Endothelial cell (in vitro differentiated cells): Measurements from ENCODE around the gene PRCC. TPM values are rescaled to one million over a fixed set of nuclear protein-coding genes. Genes with fewer than 3 reads are reported as not detected.

Experiments used
- DNase-seq: peaks from one replicate; pipeline ENCODE4 v3.0.0; 2021; ENCODE audit warnings: low spot score
- H3K27ac Mint-ChIP-seq: one replicate; pipeline ENCODE4 v1.8.0; 2021; ENCODE audit warnings: mixed read lengths, inconsistent platforms; ENCODE audit not compliant: unreplicated experiment
- H3K27me3 Mint-ChIP-seq: one replicate; pipeline ENCODE4 v1.8.0; 2021; ENCODE audit warnings: mild to moderate bottlenecking, moderate library complexity, mixed read lengths, inconsistent platforms; ENCODE audit not compliant: unreplicated experiment
- H3K36me3 Mint-ChIP-seq: one replicate; pipeline ENCODE4 v1.8.0; 2021; ENCODE audit warnings: mild to moderate bottlenecking, low read depth, mixed read lengths, inconsistent platforms; ENCODE audit not compliant: unreplicated experiment
- H3K4me1 Mint-ChIP-seq: one replicate; pipeline ENCODE4 v1.8.0; 2021; ENCODE audit warnings: mild to moderate bottlenecking, mixed read lengths, inconsistent platforms; ENCODE audit not compliant: unreplicated experiment
- H3K4me3 Mint-ChIP-seq: one replicate; pipeline ENCODE4 v1.8.0; 2021; ENCODE audit warnings: mild to moderate bottlenecking, mixed read lengths, inconsistent platforms; ENCODE audit not compliant: unreplicated experiment
- H3K9me3 Mint-ChIP-seq: one replicate; pipeline ENCODE4 v1.8.0; 2021; ENCODE audit warnings: mixed read lengths, inconsistent platforms; ENCODE audit not compliant: unreplicated experiment
- total RNA-seq: library from RNA; stranded (reverse); fragmentation: NEBNext Ultra II Directional; extraction: Animal tissue kit (Norgen Biotek cat#: 25700); gene quantifications from one replicate; pipeline ENCODE4 v1.2.1, GENCODE V29; 2021; ENCODE audit not compliant: unreplicated experiment
- TF ChIP-seq, protein P1 (sequence below): fragments of 200-600 bp; sonication (generic); IDR thresholded peaks from one replicate; pipeline ENCODE4 v1.5.0; 2021; ENCODE audit warnings: antibody characterized with exemption; ENCODE audit not compliant: unreplicated experiment

The PRCC gene
- total RNA-seq, 1 donor from 2014 or later, result 91.9 TPM

DNA sequence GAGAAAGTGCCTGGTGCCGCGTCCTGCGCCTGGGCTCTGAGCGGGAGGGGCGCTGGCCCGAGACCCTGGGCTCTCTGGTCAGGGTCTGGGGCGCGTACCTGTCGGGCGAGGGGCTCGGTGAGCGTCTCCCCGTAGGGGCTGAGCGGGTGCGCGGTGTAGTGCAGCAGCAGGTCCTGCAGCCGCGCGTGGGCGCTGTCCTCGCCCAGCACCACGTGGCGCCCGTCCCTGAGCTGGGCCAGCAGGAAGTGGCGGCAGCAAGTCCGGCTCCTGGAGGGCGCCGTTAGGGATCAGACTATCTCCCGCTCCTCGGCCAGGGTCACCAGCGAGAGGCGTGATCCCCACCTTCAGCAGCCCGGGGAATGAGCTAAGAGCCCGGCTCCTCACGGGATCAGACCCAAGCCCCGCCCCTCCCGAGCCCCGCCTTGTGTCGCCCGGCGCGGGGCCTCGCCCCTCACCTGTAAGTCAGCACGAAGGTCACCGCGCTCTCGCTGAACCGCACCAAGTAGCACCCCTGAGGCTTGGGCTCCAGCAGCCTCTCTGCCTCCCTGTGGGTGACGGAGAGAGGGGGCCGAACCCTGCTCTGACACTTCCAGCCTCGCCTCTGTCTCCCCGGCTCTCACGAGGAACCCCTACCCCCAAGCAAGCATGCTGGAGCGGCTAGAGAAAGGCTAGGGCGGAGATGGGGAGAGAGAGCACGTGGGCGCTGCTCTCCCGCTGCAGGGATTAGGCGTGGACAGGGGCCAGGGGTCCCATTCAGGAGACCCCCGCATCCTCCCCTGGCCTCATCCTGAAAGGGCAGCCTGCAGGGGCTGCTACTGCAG lies 46.6 kb downstream of the PRCC start:
- Mint-ChIP-seq H3K27ac (no peak overlapping the region), H3K4me1 (peaks cover 4% of the 10 kb centered on the region), H3K4me3 (peak overlapping the region; percentile 51), H3K27me3 (peaks cover 19% of the 10 kb centered on the region), H3K9me3 (no peaks in the 10 kb centered on the region), H3K36me3 (peaks cover 5% of the 10 kb centered on the region)
- TF ChIP-seq, protein P1, sequence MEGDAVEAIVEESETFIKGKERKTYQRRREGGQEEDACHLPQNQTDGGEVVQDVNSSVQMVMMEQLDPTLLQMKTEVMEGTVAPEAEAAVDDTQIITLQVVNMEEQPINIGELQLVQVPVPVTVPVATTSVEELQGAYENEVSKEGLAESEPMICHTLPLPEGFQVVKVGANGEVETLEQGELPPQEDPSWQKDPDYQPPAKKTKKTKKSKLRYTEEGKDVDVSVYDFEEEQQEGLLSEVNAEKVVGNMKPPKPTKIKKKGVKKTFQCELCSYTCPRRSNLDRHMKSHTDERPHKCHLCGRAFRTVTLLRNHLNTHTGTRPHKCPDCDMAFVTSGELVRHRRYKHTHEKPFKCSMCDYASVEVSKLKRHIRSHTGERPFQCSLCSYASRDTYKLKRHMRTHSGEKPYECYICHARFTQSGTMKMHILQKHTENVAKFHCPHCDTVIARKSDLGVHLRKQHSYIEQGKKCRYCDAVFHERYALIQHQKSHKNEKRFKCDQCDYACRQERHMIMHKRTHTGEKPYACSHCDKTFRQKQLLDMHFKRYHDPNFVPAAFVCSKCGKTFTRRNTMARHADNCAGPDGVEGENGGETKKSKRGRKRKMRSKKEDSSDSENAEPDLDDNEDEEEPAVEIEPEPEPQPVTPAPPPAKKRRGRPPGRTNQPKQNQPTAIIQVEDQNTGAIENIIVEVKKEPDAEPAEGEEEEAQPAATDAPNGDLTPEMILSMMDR, result peak; percentile 19
- DNase-seq, result peak; percentile 64

DNA sequence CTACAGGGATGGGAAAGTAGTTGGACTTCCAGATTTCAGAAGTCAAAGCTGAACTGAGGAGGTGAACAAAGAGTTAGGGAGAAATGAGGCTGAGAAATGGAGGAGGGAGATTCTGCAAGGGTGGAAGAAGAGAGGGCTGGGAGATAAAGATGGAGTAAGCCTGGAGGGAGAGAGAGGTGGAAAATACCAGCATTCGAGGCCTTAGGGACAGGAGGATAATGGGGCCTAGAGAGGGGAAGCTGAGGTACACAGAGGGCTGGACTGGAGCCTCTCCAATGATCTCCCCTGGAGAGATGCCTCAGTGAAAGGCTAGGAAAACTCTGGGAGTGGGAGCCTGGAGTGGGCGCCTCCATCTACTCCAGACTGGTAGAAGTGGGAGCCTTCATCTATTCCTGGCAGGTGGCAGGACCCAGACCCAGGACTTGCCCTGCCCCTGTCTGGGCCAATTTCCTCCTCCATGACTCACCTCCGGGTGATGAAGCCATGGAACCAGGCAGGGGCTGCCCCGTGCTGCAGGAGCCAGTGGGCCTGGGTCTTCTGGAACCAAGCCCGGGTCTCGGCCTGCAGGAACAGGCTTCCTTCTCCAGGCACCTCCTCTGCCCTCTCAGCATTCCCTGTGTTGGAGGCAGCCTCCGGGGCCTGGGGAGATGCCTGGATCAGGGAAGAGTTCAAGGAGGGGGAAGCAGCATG lies 47.4 kb downstream of the PRCC start:
- H3K27ac Mint-ChIP-seq, result peak overlapping the region; percentile 57
- no peaks in the 10 kb centered on the region for H3K9me3 Mint-ChIP-seq
- DNase-seq, result no peak
- H3K4me3 Mint-ChIP-seq, result peak overlapping the region; percentile 51
- peaks cover 5% of the 10 kb centered on the region for H3K36me3 Mint-ChIP-seq
- H3K4me1 Mint-ChIP-seq, result peaks cover 4% of the 10 kb centered on the region
- H3K27me3 Mint-ChIP-seq, result peaks cover 19% of the 10 kb centered on the region
- TF ChIP-seq, protein P1, result no peak

- Mint-ChIP-seq H3K36me3 (peaks cover 5% of the 10 kb centered on the region), H3K4me1 (peaks cover 4% of the 10 kb centered on the region), H3K4me3 (peak overlapping the region; percentile 3), H3K27me3 (peaks cover 19% of the 10 kb centered on the region), H3K27ac (no peak overlapping the region), H3K9me3 (no peaks in the 10 kb centered on the region)
- TF ChIP-seq, protein P1, result no peak
- DNase-seq, result no peak
Observed at GRCh38 chr1:156815307-156815826, 48.0 kb downstream of the PRCC start.

- TF ChIP-seq, protein P1, result no peak
- H3K27ac Mint-ChIP-seq, result no peak overlapping the region
- H3K4me1 Mint-ChIP-seq, result peaks cover 4% of the 10 kb centered on the region
- H3K4me3 Mint-ChIP-seq, result no peak overlapping the region
- peaks cover 18% of the 10 kb centered on the region for H3K27me3 Mint-ChIP-seq
- H3K9me3 Mint-ChIP-seq, result no peaks in the 10 kb centered on the region
- peaks cover 5% of the 10 kb centered on the region for H3K36me3 Mint-ChIP-seq
- no peak for DNase-seq
Observed at GRCh38 chr1:156815961-156816422, 48.7 kb downstream of the PRCC start.
